ENCODE data around the gene INSYN1.

GRCh38 chr15:73685981-73686380, 67.2 kb downstream of the INSYN1 start:
- TF ChIP-seq CTCF (IDR thresholded peaks at IDR 0.05 in 2 of 3, conservative IDR thresholded peaks at IDR 0.05 in 1 of 3; ENCODE audit: control insufficient read depth in 2 of 3, extremely low read depth in 1 of 3, insufficient read depth in 1 of 3, low read depth in 3 of 3, low read length in 3 of 3) (no peak), RAD21 (IDR thresholded peaks at IDR 0.05; ENCODE audit: insufficient read depth, low read depth, low read length) (no peak), TAF1 (IDR thresholded peaks at IDR 0.05; ENCODE audit: borderline replicate concordance, low read depth, low read length) (no peak), EZH2 (IDR thresholded peaks at IDR 0.05; ENCODE audit: borderline replicate concordance, control insufficient read depth, low read depth, low read length) (no peak), POLR2A (IDR thresholded peaks at IDR 0.05; ENCODE audit: low read depth, low read length) (no peak), MAX (IDR thresholded peaks at IDR 0.05; ENCODE audit: low read depth, low read length) (no peak), SUPT20H (IDR thresholded peaks at IDR 0.05; ENCODE audit: borderline replicate concordance, control insufficient read depth, low read depth, low read length) (no peak), GABPA (IDR thresholded peaks at IDR 0.05; ENCODE audit: low read depth) (no peak), BHLHE40 (IDR thresholded peaks at IDR 0.05; ENCODE audit: borderline replicate concordance in 1 of 2, low read depth in 2 of 2, low read length in 1 of 2) (no peak), ESRRA (IDR thresholded peaks at IDR 0.05; ENCODE audit: low read length) (no peak)

Measured in GM12878 (cell line).